K562 (cell line): ENCODE results near the gene B4GALNT2. TPM values are rescaled to one million over a fixed set of nuclear protein-coding genes. Genes with fewer than 3 reads are reported as not detected.
A peak's percentile ranks its signal among the peaks of the same experiment; 100 is the strongest.

Source experiments
- ATAC-seq: fragments of 200-7000 bp; cut with Tn5 transposase; 3 replicates; pipeline ENCODE4 v1.9.1; 2020; ENCODE audit warnings: moderate library complexity
- BruUV-seq: library from RNA; stranded (reverse); fragments of 400-500 nt; replicated peaks from 2 replicates; lab custom pipeline; 2021; lab: Mats Ljungman, UMichigan
- CTCF ChIA-PET: fragments of 300-600 bp; formaldehyde crosslinking; extraction: SDS; loops from one replicate; lab custom pipeline; 2021; ENCODE audit warnings: low intra/inter-chr PET ratio; lab: Yijun Ruan, JAX
- POLR2A ChIA-PET: fragments of 300-600, 350-650 bp; sonication (Branson Sonifier 250); formaldehyde crosslinking; extraction: SDS; loops from one replicate; lab custom pipeline; 2021; ENCODE audit warnings: antibody characterized with exemption, inconsistent platforms; lab: Yijun Ruan, JAX
- DNase-seq, 4 experiments: peaks; one replicate each; pipeline versions ENCODE4 v3.0.0 to v3.0.0-alpha.2; 2011 to 2018; ENCODE audit warnings: low spot score in 3 of 4, mixed read lengths in 3 of 4; ENCODE audit errors: extremely low read depth in 1 of 4
- FAIRE-seq: peaks from 2 replicates; lab custom pipeline; 2011; peaks lifted over from hg19 to GRCh38; lab: Jason Lieb, UNC
- H2AFZ ChIP-seq: 2 replicates; pipeline ENCODE4 v1.6.0; 2011; ENCODE audit warnings: low read depth, low read length, control low read depth, inconsistent platforms
- H3K27ac ChIP-seq: fragments of 200-600 bp; 3 replicates; pipeline ENCODE4 v1.8.0; 2011; ENCODE audit warnings: low read depth, mild to moderate bottlenecking, control low read depth, inconsistent platforms, low read length, moderate library complexity, mixed read lengths; ENCODE audit errors: extremely low read depth
- H3K27me3 ChIP-seq, 2 experiments: fragments of 300-600 bp in 1 of 2; 2 replicates in 1 of 2; 3 replicates in 1 of 2; pipeline versions ENCODE4 v1.6.0 to v1.8.0; 2011; ENCODE audit warnings: inconsistent platforms in 2 of 2, low read length in 2 of 2, mild to moderate bottlenecking in 1 of 2, mixed read lengths in 1 of 2, moderate library complexity in 1 of 2; ENCODE audit not compliant: control insufficient read depth in 2 of 2, insufficient read depth in 2 of 2
- H3K36me3 ChIP-seq: fragments of 300-600 bp; 3 replicates; pipeline ENCODE4 v1.8.0; 2011; ENCODE audit warnings: mild to moderate bottlenecking, low read length, inconsistent platforms; ENCODE audit not compliant: control insufficient read depth, insufficient read depth
- H3K4me1 ChIP-seq, 2 experiments: fragments of 200-600 bp in 1 of 2; replicated peaks in 1 of 2; 2 replicates in 1 of 2; 3 replicates in 1 of 2; pipeline versions ENCODE4 v1.5.1 to v1.8.0; 2011; ENCODE audit warnings: inconsistent platforms in 2 of 2, low read length in 2 of 2, mild to moderate bottlenecking in 1 of 2, mixed read lengths in 1 of 2, moderate library complexity in 1 of 2; ENCODE audit not compliant: control insufficient read depth in 2 of 2, insufficient read depth in 2 of 2
- H3K4me2 ChIP-seq: 2 replicates; pipeline ENCODE4 v1.6.1; 2011; ENCODE audit warnings: low read length, control low read depth, inconsistent platforms, mixed read lengths; ENCODE audit not compliant: insufficient read depth
- H3K4me3 ChIP-seq: fragments of 200-600 bp; sonication (generic), shearing (Covaris generic); 2 replicates; pipeline ENCODE4 v1.5.1; 2016; ENCODE audit warnings: control low read depth, inconsistent platforms
- H3K79me2 ChIP-seq: fragments of 200-600 bp; 3 replicates; pipeline ENCODE4 v1.8.0; 2011; ENCODE audit warnings: low read length, inconsistent platforms; ENCODE audit not compliant: control insufficient read depth, insufficient read depth
- H3K9ac ChIP-seq, 2 experiments: 2 replicates each; pipeline versions ENCODE4 v1.6.0 to v1.6.1; 2011; ENCODE audit warnings: low read depth in 2 of 2, low read length in 2 of 2, control low read depth in 1 of 2, inconsistent platforms in 1 of 2, mild to moderate bottlenecking in 1 of 2, mixed read lengths in 1 of 2; ENCODE audit not compliant: insufficient read depth in 1 of 2
- H3K9me1 ChIP-seq: one replicate; pipeline ENCODE4 v1.6.0; 2011; ENCODE audit warnings: inconsistent platforms, mild to moderate bottlenecking, low read length, moderate library complexity; ENCODE audit not compliant: control insufficient read depth, insufficient read depth
- H3K9me3 ChIP-seq: replicated peaks from 2 replicates; pipeline ENCODE4 v1.5.1; 2011; ENCODE audit warnings: low read depth, low read length, inconsistent platforms; ENCODE audit not compliant: control insufficient read depth, insufficient read depth
- H4K20me1 ChIP-seq: replicated peaks from 2 replicates; pipeline ENCODE4 v1.6.1; 2011; ENCODE audit warnings: low read length, inconsistent platforms, mixed read lengths; ENCODE audit not compliant: control insufficient read depth, insufficient read depth
- CHD1 ChIP-seq: fragments of 200-600 bp; sonication (generic); IDR thresholded peaks from one replicate; pipeline ENCODE4 v1.6.1; 2012; ENCODE audit warnings: mild to moderate bottlenecking, moderate library complexity, low read length, inconsistent platforms
- ETV1 ChIP-seq: fragments of 450-650 bp; conservative IDR thresholded peaks from 2 replicates; pipeline ENCODE4 v1.6.1; 2016; ENCODE audit warnings: missing genetic modification characterization, control low read depth, low read depth, missing compliant biosample characterization
- ETV5 ChIP-seq: sonication (generic); formaldehyde crosslinking; IDR thresholded peaks from 2 replicates; pipeline ENCODE4 v1.4.0; 2020; ENCODE audit warnings: low read depth, mild to moderate bottlenecking, missing genetic modification reagents
- EWSR1 ChIP-seq: fragments of 450-650 bp; IDR thresholded peaks from 2 replicates; pipeline ENCODE4 v1.6.1; 2018; ENCODE audit warnings: borderline replicate concordance, mild to moderate bottlenecking, low read depth, moderate library complexity; ENCODE audit not compliant: partially characterized antibody
- LEF1 ChIP-seq: fragments of 450-650 bp; IDR thresholded peaks from 2 replicates; pipeline ENCODE4 v1.6.1; 2016; ENCODE audit warnings: mild to moderate bottlenecking
- MAFG ChIP-seq: fragments of 450-650 bp; conservative IDR thresholded peaks from 2 replicates; pipeline ENCODE4 v1.6.1; 2016; ENCODE audit warnings: missing genetic modification characterization, missing compliant biosample characterization
- NFE2 ChIP-seq: IDR thresholded peaks from 2 replicates; pipeline ENCODE4 v1.6.1; 2014; ENCODE audit warnings: antibody characterized with exemption, low read depth
- NFE2L1 ChIP-seq: fragments of 450-650 bp; IDR thresholded peaks from 2 replicates; pipeline ENCODE4 v1.6.1; 2016; ENCODE audit warnings: missing genetic modification characterization, low read depth, mild to moderate bottlenecking, missing compliant biosample characterization, moderate library complexity, borderline replicate concordance
- PPARD ChIP-seq: fragments of 250-450 bp; sonication (Bioruptor Pico); IDR thresholded peaks from 2 replicates; pipeline ENCODE4 v1.8.0; 2022; ENCODE audit warnings: inconsistent platforms, mild to moderate bottlenecking, moderate library complexity
- RBFOX2 ChIP-seq: fragments of 200-400 bp; formaldehyde crosslinking; IDR thresholded peaks from 2 replicates; pipeline ENCODE4 v1.6.1; 2017; ENCODE audit warnings: low read depth, mild to moderate bottlenecking, low read length, moderate library complexity
- SREBF2 ChIP-seq: sonication (generic); formaldehyde crosslinking; IDR thresholded peaks from 2 replicates; pipeline ENCODE4 v1.4.0; 2020; ENCODE audit warnings: mild to moderate bottlenecking, missing genetic modification reagents
- ZNF175 ChIP-seq: fragments of 200-800 bp; sonication (Bioruptor generic); IDR thresholded peaks from 2 replicates; pipeline ENCODE4 v1.6.1; 2016; ENCODE audit warnings: low read depth, mild to moderate bottlenecking, missing genetic modification characterization, missing compliant biosample characterization
- ZNF507 ChIP-seq: conservative IDR thresholded peaks from 2 replicates; pipeline ENCODE4 v1.6.1; 2017; ENCODE audit warnings: missing genetic modification characterization, missing compliant biosample characterization
- WGBS: fragments of 100-300 bp; shearing (Covaris generic); methylation state at CpG from one replicate; pipeline ENCODE4 v1.1.6; 2016; ENCODE audit warnings: low coverage, mixed read lengths; ENCODE audit not compliant: insufficient coverage; ENCODE audit errors: missing lambda C conversion rate; 5-methylcytosine and 5-hydroxymethylcytosine counted together
- in situ Hi-C: fragments of 300-500 bp; cut with MboI; formaldehyde crosslinking; loops from 4 replicates; pipeline ENCODE4 v1.15.0; 2018; ENCODE audit warnings: inconsistent platforms, mixed read lengths
- intact Hi-C: fragments of 100-400 bp; cut with micrococcal nuclease; formaldehyde crosslinking; loops from 2 replicates; pipeline ENCODE4 v1.14.2; 2022
- polyA plus RNA-seq, 8 experiments: library from polyadenylated mRNA; depleted of rRNA in 4 of 8; stranded (reverse) in 5 of 8; unstranded in 3 of 8; fragments of >200 nt; fragmentation: Nextera tagmentation in 2 of 8; fragmentation: Illumina TruSeq in 1 of 8; extraction: Ambion mirVana in 2 of 8; extraction: Trizol in 1 of 8; gene quantifications; 2 replicates each; pipeline versions ENCODE4 v1.2.1 to v1.2.3, GENCODE V29; 2011 to 2014; ENCODE audit warnings: inconsistent platforms in 1 of 8, missing spikeins in 1 of 8
- total RNA-seq, 7 experiments: library from RNA; depleted of rRNA in 6 of 7; stranded (reverse); fragments of >200 nt in 6 of 7; fragmentation: Illumina TruSeq in 2 of 7; extraction: Trizol in 2 of 7; gene quantifications; 2 replicates each; pipeline versions ENCODE4 v1.2.1 to v1.2.3, GENCODE V29; 2011 to 2021; ENCODE audit warnings: low replicate concordance in 1 of 7
- TF ChIP-seq, protein P1 (sequence below): fragments of 450-650 bp; IDR thresholded peaks from 2 replicates; pipeline ENCODE4 v1.7.1; 2018; ENCODE audit warnings: mild to moderate bottlenecking, low read depth; ENCODE audit not compliant: partially characterized antibody
- TF ChIP-seq, protein P2 (sequence below), 2 experiments: fragments of 450-650 bp in 1 of 2; IDR thresholded peaks; 2 replicates each; pipeline ENCODE4 v1.6.1; 2011 to 2017; ENCODE audit warnings: low read depth in 2 of 2, antibody characterized with exemption in 1 of 2, borderline replicate concordance in 1 of 2, low read length in 1 of 2, mild to moderate bottlenecking in 1 of 2, mixed read lengths in 1 of 2; ENCODE audit not compliant: control insufficient read depth in 1 of 2

The B4GALNT2 gene
- total and polyA plus RNA-seq, 9 of the 15 experiments (the other 6 are each of a cell fraction or from before 2014, with no cell fraction given): not detected

DNA sequence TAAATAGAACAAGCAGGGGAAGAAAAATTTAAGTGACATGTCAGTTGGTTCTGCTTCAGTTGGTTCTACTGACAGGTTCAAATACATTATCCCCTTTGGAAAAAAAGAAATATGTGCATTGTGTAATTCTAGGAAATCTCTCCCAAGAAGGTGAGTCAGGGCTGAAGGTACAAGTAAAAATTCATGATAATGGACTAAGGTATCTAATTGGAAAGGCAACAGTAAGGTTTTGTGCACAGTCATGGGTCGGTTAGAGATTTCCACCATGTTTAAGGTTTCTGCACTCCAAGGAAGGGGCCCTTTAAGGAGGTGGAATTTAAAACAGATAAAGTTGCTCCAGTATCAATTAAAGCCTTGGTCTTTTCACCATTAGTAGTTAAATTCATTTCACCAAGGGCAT is 17.9 kb upstream of the B4GALNT2 start (continued):
- TF ChIP-seq ETV1 (tag) (no peak), MAFG (peak; percentile 59), RBFOX2 (no peak), SREBF2 (CRISPR knock-in tag) (no peak), NFE2 (peak; percentile 44), ZNF507 (tag) (no peak), ETV5 (CRISPR knock-in tag) (no peak), CHD1 (no peak), PPARD (no peak), NFE2L1 (tag) (peak; percentile 22; the same call in 1 of the 2 replicates), ZNF175 (no peak)

DNA sequence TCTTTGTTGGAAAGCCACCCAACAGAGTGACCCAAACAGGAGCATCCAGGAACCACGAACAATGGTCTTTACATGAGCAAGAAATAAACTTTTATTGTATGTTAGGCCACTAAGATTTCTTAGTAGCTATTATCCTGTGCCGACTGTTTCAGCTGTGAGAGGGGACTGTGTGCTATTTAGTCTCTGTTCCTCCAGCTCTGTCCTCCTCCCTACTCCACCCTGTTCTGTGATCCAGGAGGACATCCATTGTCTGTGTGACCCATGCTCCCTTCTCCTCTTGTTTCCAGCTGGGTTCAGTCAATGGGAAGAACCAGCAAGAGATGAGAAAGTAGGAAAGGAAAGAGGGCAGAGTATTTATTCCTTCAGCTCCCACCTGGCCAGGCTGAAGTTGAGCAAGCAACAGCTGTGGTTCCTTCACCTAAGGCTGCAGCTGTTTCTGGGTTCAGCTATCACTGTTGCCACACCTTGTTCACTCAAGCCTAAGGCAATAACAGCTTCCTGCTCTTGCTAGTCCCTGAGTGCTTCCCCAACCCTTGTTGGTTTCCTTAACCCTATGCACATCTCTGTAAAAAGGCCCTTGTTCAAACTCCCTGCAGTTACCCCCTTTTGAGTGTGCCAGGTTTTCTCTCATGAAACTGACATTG is 14.9 kb upstream of the B4GALNT2 start:
- no peaks in the 10 kb centered on the region for H3K79me2 ChIP-seq
- ATAC-seq: no peak
- FAIRE-seq: no peak
- H3K27me3 ChIP-seq: peaks cover 0 to 4% of the 10 kb centered on the region in 2 experiments; a peak in 1 of 5 replicates
- H3K27ac ChIP-seq: no peak overlapping the region
- no peaks in the 10 kb centered on the region for H3K9me1 ChIP-seq
- in situ Hi-C loops (no loop called here), intact Hi-C loops (no loop called here)
- no peaks in the 10 kb centered on the region for H3K36me3 ChIP-seq
- H3K4me2 ChIP-seq: no peak overlapping the region
- BruUV-seq: no TSS peak
- no peaks in the 10 kb centered on the region for H4K20me1 ChIP-seq
- H3K4me1 ChIP-seq: no peaks in the 10 kb centered on the region; a peak in 1 of 5 replicates
- no peak for DNase-seq
- CTCF ChIA-PET: no interaction called here
- POLR2A ChIA-PET: interaction anchor here (0.6 kb wide), 1 partner anchor 58 kb away, joined by 3 read pairs; no protein-coding TSS in a partner anchor
- H3K9ac ChIP-seq: no peak overlapping the region
- 0% methylated on average over 2 of the region's 2 CpGs for WGBS
- H3K9me3 ChIP-seq: peaks cover 3% of the 10 kb centered on the region; the same call in 1 of the 2 replicates
- no peak overlapping the region for H3K4me3 ChIP-seq
- no peak overlapping the region for H2AFZ ChIP-seq
- TF ChIP-seq, protein P1, sequence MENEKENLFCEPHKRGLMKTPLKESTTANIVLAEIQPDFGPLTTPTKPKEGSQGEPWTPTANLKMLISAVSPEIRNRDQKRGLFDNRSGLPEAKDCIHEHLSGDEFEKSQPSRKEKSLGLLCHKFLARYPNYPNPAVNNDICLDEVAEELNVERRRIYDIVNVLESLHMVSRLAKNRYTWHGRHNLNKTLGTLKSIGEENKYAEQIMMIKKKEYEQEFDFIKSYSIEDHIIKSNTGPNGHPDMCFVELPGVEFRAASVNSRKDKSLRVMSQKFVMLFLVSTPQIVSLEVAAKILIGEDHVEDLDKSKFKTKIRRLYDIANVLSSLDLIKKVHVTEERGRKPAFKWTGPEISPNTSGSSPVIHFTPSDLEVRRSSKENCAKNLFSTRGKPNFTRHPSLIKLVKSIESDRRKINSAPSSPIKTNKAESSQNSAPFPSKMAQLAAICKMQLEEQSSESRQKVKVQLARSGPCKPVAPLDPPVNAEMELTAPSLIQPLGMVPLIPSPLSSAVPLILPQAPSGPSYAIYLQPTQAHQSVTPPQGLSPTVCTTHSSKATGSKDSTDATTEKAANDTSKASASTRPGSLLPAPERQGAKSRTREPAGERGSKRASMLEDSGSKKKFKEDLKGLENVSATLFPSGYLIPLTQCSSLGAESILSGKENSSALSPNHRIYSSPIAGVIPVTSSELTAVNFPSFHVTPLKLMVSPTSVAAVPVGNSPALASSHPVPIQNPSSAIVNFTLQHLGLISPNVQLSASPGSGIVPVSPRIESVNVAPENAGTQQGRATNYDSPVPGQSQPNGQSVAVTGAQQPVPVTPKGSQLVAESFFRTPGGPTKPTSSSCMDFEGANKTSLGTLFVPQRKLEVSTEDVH: no peak
- TF ChIP-seq, protein P2, sequence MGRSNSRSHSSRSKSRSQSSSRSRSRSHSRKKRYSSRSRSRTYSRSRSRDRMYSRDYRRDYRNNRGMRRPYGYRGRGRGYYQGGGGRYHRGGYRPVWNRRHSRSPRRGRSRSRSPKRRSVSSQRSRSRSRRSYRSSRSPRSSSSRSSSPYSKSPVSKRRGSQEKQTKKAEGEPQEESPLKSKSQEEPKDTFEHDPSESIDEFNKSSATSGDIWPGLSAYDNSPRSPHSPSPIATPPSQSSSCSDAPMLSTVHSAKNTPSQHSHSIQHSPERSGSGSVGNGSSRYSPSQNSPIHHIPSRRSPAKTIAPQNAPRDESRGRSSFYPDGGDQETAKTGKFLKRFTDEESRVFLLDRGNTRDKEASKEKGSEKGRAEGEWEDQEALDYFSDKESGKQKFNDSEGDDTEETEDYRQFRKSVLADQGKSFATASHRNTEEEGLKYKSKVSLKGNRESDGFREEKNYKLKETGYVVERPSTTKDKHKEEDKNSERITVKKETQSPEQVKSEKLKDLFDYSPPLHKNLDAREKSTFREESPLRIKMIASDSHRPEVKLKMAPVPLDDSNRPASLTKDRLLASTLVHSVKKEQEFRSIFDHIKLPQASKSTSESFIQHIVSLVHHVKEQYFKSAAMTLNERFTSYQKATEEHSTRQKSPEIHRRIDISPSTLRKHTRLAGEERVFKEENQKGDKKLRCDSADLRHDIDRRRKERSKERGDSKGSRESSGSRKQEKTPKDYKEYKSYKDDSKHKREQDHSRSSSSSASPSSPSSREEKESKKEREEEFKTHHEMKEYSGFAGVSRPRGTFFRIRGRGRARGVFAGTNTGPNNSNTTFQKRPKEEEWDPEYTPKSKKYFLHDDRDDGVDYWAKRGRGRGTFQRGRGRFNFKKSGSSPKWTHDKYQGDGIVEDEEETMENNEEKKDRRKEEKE (IDR thresholded peaks at IDR 0.05; ENCODE audit: borderline replicate concordance in 1 of 2, control insufficient read depth in 1 of 2, low read depth in 2 of 2, low read length in 1 of 2): no peak
- no peak for TF ChIP-seq LEF1
- no peak for TF ChIP-seq EWSR1
